B cell (primary cell): ENCODE data around the gene KANK2. TPM values are rescaled to one million over a fixed set of nuclear protein-coding genes. Genes with fewer than 3 reads are reported as not detected.

Experiments used
- ATAC-seq: fragments of 200-7000 bp; cut with Tn5 transposase; one replicate; pipeline ENCODE4 v1.10.0; 2021; ENCODE audit warnings: low read depth, mild to moderate bottlenecking, moderate number of reproducible peaks, moderate library complexity
- CTCF ChIA-PET: fragments of 350-600 bp; sonication (Branson Sonifier 250); formaldehyde crosslinking; loops from one replicate; lab custom pipeline; 2021; ENCODE audit warnings: antibody characterized with exemption, inconsistent platforms; lab: Charles Lee
- POLR2A ChIA-PET: fragments of 350-600 bp; sonication (Branson Sonifier 250); formaldehyde crosslinking; loops from one replicate; lab custom pipeline; 2021; ENCODE audit warnings: antibody characterized with exemption; lab: Charles Lee
- DNase-seq: peaks from one replicate; pipeline ENCODE4 v3.0.0; 2013
- H2AFZ ChIP-seq: 2 replicates; pipeline ENCODE4 v1.6.1; 2012; ENCODE audit warnings: mild to moderate bottlenecking, low read depth, low read length; ENCODE audit not compliant: insufficient read depth, poor library complexity, severe bottlenecking
- H3K27ac ChIP-seq, 2 donors: 1 replicate in 1 of 2; 2 replicates in 1 of 2; pipeline ENCODE4 v1.5.1; 2012 to 2013; ENCODE audit warnings: low read length in 2 of 2, mild to moderate bottlenecking in 2 of 2, moderate library complexity in 1 of 2
- H3K27me3 ChIP-seq, 4 experiments: fragments of 200-600 bp in 1 of 4; sonication (generic) in 1 of 4; replicated peaks in 1 of 4; 1 replicate in 2 of 4; 2 replicates in 2 of 4; pipeline versions ENCODE4 v1.6.1 to v1.7.0; 2013 to 2016; ENCODE audit warnings: low read length in 3 of 4, mild to moderate bottlenecking in 2 of 4, mixed read lengths in 1 of 4, moderate library complexity in 1 of 4; ENCODE audit not compliant: insufficient read depth in 4 of 4, control insufficient read depth in 3 of 4; ENCODE audit errors: control extremely low read depth in 1 of 4
- H3K36me3 ChIP-seq, 2 experiments: replicated peaks in 1 of 2; 1 replicate in 1 of 2; 2 replicates in 1 of 2; pipeline versions ENCODE4 v1.6.1 to v1.7.1; 2013; ENCODE audit warnings: low read length in 1 of 2; ENCODE audit not compliant: insufficient read depth in 2 of 2, control insufficient read depth in 1 of 2; ENCODE audit errors: control extremely low read depth in 1 of 2, extremely low read depth in 1 of 2
- H3K4me1 ChIP-seq, 2 donors: fragments of 200-600 bp in 1 of 2; sonication (generic) in 1 of 2; 1 replicate in 1 of 2; 2 replicates in 1 of 2; pipeline versions ENCODE4 v1.5.1 to v1.6.1; 2013 to 2017; ENCODE audit warnings: low read length in 2 of 2; ENCODE audit not compliant: control insufficient read depth in 2 of 2, insufficient read depth in 2 of 2
- H3K4me2 ChIP-seq: replicated peaks from 2 replicates; pipeline ENCODE3; 2012; ENCODE audit warnings: mild to moderate bottlenecking, low read depth, low read length; ENCODE audit not compliant: poor library complexity, severe bottlenecking
- H3K4me3 ChIP-seq, 5 experiments: fragments of 200-600 bp in 1 of 5; sonication (generic) in 1 of 5; 1 replicate in 3 of 5; 2 replicates in 2 of 5; pipeline versions ENCODE4 v1.5.1 to v1.7.0; 2011 to 2016; ENCODE audit warnings: low read length in 4 of 5, mild to moderate bottlenecking in 4 of 5, low read depth in 2 of 5, control low read depth in 1 of 5, moderate library complexity in 1 of 5; ENCODE audit not compliant: insufficient read depth in 1 of 5; ENCODE audit errors: control extremely low read depth in 1 of 5, extremely low read depth in 1 of 5
- H3K79me2 ChIP-seq: fragments of 200-600 bp; sonication (generic); one replicate; pipeline ENCODE4 v1.6.0; 2016; ENCODE audit warnings: low read length; ENCODE audit not compliant: control insufficient read depth, insufficient read depth
- H3K9ac ChIP-seq: fragments of 200-600 bp; sonication (generic); 2 replicates; pipeline ENCODE4 v1.6.1; 2017; ENCODE audit warnings: mild to moderate bottlenecking, low read length, moderate library complexity
- H3K9me3 ChIP-seq, 3 donors: one replicate each; pipeline versions ENCODE4 v1.6.1 to v1.7.1; 2013; ENCODE audit warnings: low read length in 2 of 3; ENCODE audit not compliant: control insufficient read depth in 2 of 3, insufficient read depth in 1 of 3; ENCODE audit errors: control extremely low read depth in 1 of 3
- H4K20me1 ChIP-seq: 2 replicates; pipeline ENCODE4 v1.6.0; 2012; ENCODE audit warnings: mild to moderate bottlenecking, low read length; ENCODE audit not compliant: insufficient read depth, control insufficient read depth, poor library complexity, severe bottlenecking
- H3K27ac Mint-ChIP-seq: one replicate; pipeline ENCODE4 v1.8.0; 2021; ENCODE audit warnings: mixed read lengths
- H3K27me3 Mint-ChIP-seq: one replicate; pipeline ENCODE4 v1.8.0; 2021; ENCODE audit warnings: mixed read lengths
- H3K4me1 Mint-ChIP-seq: one replicate; pipeline ENCODE4 v1.8.0; 2021; ENCODE audit warnings: mixed read lengths
- H3K4me3 Mint-ChIP-seq: one replicate; pipeline ENCODE4 v1.8.0; 2021; ENCODE audit warnings: mixed read lengths
- H3K9me3 Mint-ChIP-seq: one replicate; pipeline ENCODE4 v1.8.0; 2022; ENCODE audit warnings: mixed read lengths; ENCODE audit not compliant: insufficient read depth
- EZH2 ChIP-seq: IDR thresholded peaks from 2 replicates; pipeline ENCODE4 v1.6.1; 2012; ENCODE audit warnings: borderline replicate concordance, low read depth, mild to moderate bottlenecking, moderate library complexity, low read length; ENCODE audit not compliant: insufficient read depth, poor library complexity, severe bottlenecking
- WGBS: methylation state at CpG from one replicate; pipeline ENCODE4 v1.1.5; 2013; ENCODE audit warnings: missing lambda C conversion rate; ENCODE audit not compliant: insufficient coverage; 5-methylcytosine and 5-hydroxymethylcytosine counted together
- intact Hi-C: fragments of 100-400 bp; cut with micrococcal nuclease; formaldehyde crosslinking; loops from one replicate; pipeline ENCODE4 v1.10.0; 2022
- polyA plus RNA-seq: library from polyadenylated mRNA; depleted of rRNA; stranded (reverse); fragments of >200 nt; gene quantifications from 2 replicates; pipeline ENCODE4 v1.2.3, GENCODE V29; 2012
- total RNA-seq, 2 donors: library from RNA; stranded (reverse); fragments of 120-200 nt in 1 of 2; gene quantifications; 1 replicate in 1 of 2; 2 replicates in 1 of 2; pipeline versions ENCODE4 v1.2.3 to v1.2.4, GENCODE V29; 2013 to 2022
- TF ChIP-seq, protein P1 (sequence below): fragments of 200-600 bp; IDR thresholded peaks from one replicate; pipeline ENCODE4 v1.8.0; 2022; ENCODE audit warnings: antibody characterized with exemption, mild to moderate bottlenecking

The KANK2 gene
- total and polyA plus RNA-seq, 2 donors (not counting 1 experiment from before 2014, with no cell fraction given): 0.54 to 18.9 TPM

- no peaks in the 10 kb centered on the region for H3K9me3 Mint-ChIP-seq
- peaks cover 0 to 8% (median 0%) of the 10 kb centered on the region in 3 donors for H3K9me3 ChIP-seq
- no peaks in the 10 kb centered on the region for H3K27me3 Mint-ChIP-seq
- no peak overlapping the region for H3K4me2 ChIP-seq
- H3K79me2 ChIP-seq: peaks cover 6% of the 10 kb centered on the region
- intact Hi-C loops: no loop called here
- H3K36me3 ChIP-seq: no peaks in the 10 kb centered on the region
- peaks cover 4% of the 10 kb centered on the region in 2 donors for H3K4me1 ChIP-seq
- ChIA-PET CTCF (no interaction called here), POLR2A (no interaction called here)
- no peaks in the 10 kb centered on the region for H4K20me1 ChIP-seq
- ATAC-seq: no peak
- WGBS: 96% methylated on average over 14 of the region's 14 CpGs
- no peak overlapping the region for H3K4me3 Mint-ChIP-seq
- TF ChIP-seq, protein P1, sequence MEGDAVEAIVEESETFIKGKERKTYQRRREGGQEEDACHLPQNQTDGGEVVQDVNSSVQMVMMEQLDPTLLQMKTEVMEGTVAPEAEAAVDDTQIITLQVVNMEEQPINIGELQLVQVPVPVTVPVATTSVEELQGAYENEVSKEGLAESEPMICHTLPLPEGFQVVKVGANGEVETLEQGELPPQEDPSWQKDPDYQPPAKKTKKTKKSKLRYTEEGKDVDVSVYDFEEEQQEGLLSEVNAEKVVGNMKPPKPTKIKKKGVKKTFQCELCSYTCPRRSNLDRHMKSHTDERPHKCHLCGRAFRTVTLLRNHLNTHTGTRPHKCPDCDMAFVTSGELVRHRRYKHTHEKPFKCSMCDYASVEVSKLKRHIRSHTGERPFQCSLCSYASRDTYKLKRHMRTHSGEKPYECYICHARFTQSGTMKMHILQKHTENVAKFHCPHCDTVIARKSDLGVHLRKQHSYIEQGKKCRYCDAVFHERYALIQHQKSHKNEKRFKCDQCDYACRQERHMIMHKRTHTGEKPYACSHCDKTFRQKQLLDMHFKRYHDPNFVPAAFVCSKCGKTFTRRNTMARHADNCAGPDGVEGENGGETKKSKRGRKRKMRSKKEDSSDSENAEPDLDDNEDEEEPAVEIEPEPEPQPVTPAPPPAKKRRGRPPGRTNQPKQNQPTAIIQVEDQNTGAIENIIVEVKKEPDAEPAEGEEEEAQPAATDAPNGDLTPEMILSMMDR: no peak
- TF ChIP-seq EZH2: no peak
- H3K27ac Mint-ChIP-seq: no peak overlapping the region
- peaks cover 6% of the 10 kb centered on the region for H3K4me1 Mint-ChIP-seq
- H3K27me3 ChIP-seq: peaks cover 0 to 7% (median 0%) of the 10 kb centered on the region in 4 experiments
- no peak overlapping the region for H3K4me3 ChIP-seq
- H3K9ac ChIP-seq: no peak overlapping the region
- no peak overlapping the region for H3K27ac ChIP-seq
- no peak overlapping the region for H2AFZ ChIP-seq
- DNase-seq: no peak
Observed at GRCh38 chr19:11148001-11148400, 49.3 kb downstream of the KANK2 start.

DNA sequence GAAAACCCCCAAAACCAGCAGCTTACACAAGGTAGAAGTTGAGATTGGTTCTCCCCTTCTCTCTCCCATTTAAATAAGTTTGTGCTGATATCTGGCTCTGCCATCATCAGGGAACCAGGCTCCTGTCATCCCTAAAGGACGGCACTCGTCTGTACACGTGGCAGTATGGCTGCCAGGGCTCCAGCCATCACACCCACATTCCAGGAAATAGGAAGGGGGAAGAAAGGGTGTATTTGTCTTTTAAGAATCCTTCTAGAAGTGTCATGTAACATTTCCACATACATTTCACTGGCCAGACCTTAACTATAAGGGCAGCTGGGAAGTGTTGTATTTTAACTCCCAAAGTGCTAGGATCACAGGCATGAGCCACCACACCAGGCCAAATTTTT, 51.8 kb downstream of the KANK2 start:
- WGBS: no CpG with 5 or more reads among the region's 3 CpGs
- H3K9me3 Mint-ChIP-seq: no peaks in the 10 kb centered on the region
- H3K27ac Mint-ChIP-seq: no peak overlapping the region

More for the DNA sequence above, 51.8 kb downstream of the KANK2 start:
- Histone ChIP-seq H3K27ac (no peak overlapping the region), H3K4me1 (peaks cover 8 to 10% of the 10 kb centered on the region in 2 donors), H3K4me3 (no peak overlapping the region), H3K9ac (no peak overlapping the region), H3K27me3 (peaks cover 0 to 19% (median 3%) of the 10 kb centered on the region in 4 experiments), H3K36me3 (no peaks in the 10 kb centered on the region), H3K9me3 (peaks cover 0 to 9% (median 0%) of the 10 kb centered on the region in 3 donors), H4K20me1 (no peaks in the 10 kb centered on the region), H2AFZ (no peak overlapping the region), H3K4me2 (no peak overlapping the region), H3K79me2 (no peaks in the 10 kb centered on the region)
- DNase-seq (no peak), ATAC-seq (no peak)
- ChIA-PET CTCF (interaction anchor here (1.5 to 2.5 kb wide), 2 partner anchors 17 to 20 kb away, joined by 3 to 8 read pairs; no protein-coding TSS in a partner anchor), POLR2A (no interaction called here)
- no peak overlapping the region for H3K4me3 Mint-ChIP-seq
- TF ChIP-seq, protein P1: no peak
- no peak for TF ChIP-seq EZH2
- no peaks in the 10 kb centered on the region for H3K27me3 Mint-ChIP-seq
- peaks cover 9% of the 10 kb centered on the region for H3K4me1 Mint-ChIP-seq
- intact Hi-C loops: no loop called here
